HG02973 (cell line): ENCODE measurements around the gene TMEM132C.

Experiments
- ATAC-seq: cut with Tn5 transposase; IDR thresholded peaks from one replicate; pipeline ENCODE4 v1.9.1; 2021; ENCODE audit warnings: moderate library complexity; ENCODE audit not compliant: unreplicated experiment

Gene TMEM132C

GRCh38 chr12:128408669-128409068, 141.7 kb downstream of the TMEM132C start:
- ATAC-seq, result no peak

- ATAC-seq, result no peak
These were observed 148.1 kb downstream of the TMEM132C start for GRCh38 chr12:128415036-128415560.

- no peak for ATAC-seq
These were observed 152.0 kb downstream of the TMEM132C start for GRCh38 chr12:128418944-128419343.

GRCh38 chr12:128420163-128420562, 153.2 kb downstream of the TMEM132C start:
- no peak for ATAC-seq

GRCh38 chr12:128421375-128421774, 154.4 kb downstream of the TMEM132C start:
- ATAC-seq, result no peak

- ATAC-seq, result no peak
These were observed 156.2 kb downstream of the TMEM132C start for GRCh38 chr12:128423205-128423604.

GRCh38 chr12:128424931-128425431, 158.0 kb downstream of the TMEM132C start:
- no peak for ATAC-seq

- ATAC-seq, result no peak
These were observed 158.8 kb downstream of the TMEM132C start for GRCh38 chr12:128425666-128426331.

GRCh38 chr12:128426511-128426910, 159.5 kb downstream of the TMEM132C start:
- no peak for ATAC-seq

- no peak for ATAC-seq
These were observed 172.8 kb downstream of the TMEM132C start for GRCh38 chr12:128439796-128440195.

- no peak for ATAC-seq
These were observed 175.1 kb downstream of the TMEM132C start for GRCh38 chr12:128442096-128442495.

GRCh38 chr12:128444598-128444997, 177.6 kb downstream of the TMEM132C start:
- no peak for ATAC-seq

- ATAC-seq, result no peak
These were observed 178.6 kb downstream of the TMEM132C start for GRCh38 chr12:128445415-128446127.

- no peak for ATAC-seq
These were observed 182.3 kb downstream of the TMEM132C start for GRCh38 chr12:128449146-128449894.

GRCh38 chr12:128450810-128451209, 183.8 kb downstream of the TMEM132C start:
- no peak for ATAC-seq

GRCh38 chr12:128455851-128456250, 188.9 kb downstream of the TMEM132C start:
- ATAC-seq, result no peak

- no peak for ATAC-seq
These were observed 190.0 kb downstream of the TMEM132C start for GRCh38 chr12:128456922-128457321.

- ATAC-seq, result no peak
These were observed 191.5 kb downstream of the TMEM132C start for GRCh38 chr12:128458301-128458974.

GRCh38 chr12:128459067-128459466, 192.1 kb downstream of the TMEM132C start:
- ATAC-seq, result no peak

GRCh38 chr12:128463881-128464280, 196.9 kb downstream of the TMEM132C start:
- no peak for ATAC-seq

- ATAC-seq, result no peak
These were observed 200.9 kb downstream of the TMEM132C start for GRCh38 chr12:128467882-128468281.
